Activated naive CD4-positive, alpha-beta T cell treated with anti-CD3 and anti-CD28 coated beads for 36 hours (primary cell): ENCODE results near the gene USP6NL. TPM values are rescaled to one million over a fixed set of nuclear protein-coding genes. Genes with fewer than 3 reads are reported as not detected.

Experiments used
- CTCF ChIA-PET: fragments of 350-600 bp; sonication (Branson Sonifier 250); formaldehyde crosslinking; loops from one replicate; lab custom pipeline; 2021; ENCODE audit warnings: antibody characterized with exemption; lab: Charles Lee
- DNase-seq: peaks from one replicate; pipeline ENCODE4 v3.0.0-alpha.2; 2020
- H3K27ac Mint-ChIP-seq: one replicate; pipeline ENCODE4 v1.8.0; 2021; ENCODE audit warnings: mild to moderate bottlenecking, mixed read lengths
- H3K27me3 Mint-ChIP-seq: one replicate; pipeline ENCODE4 v1.8.0; 2021; ENCODE audit warnings: low read depth, mixed read lengths
- H3K36me3 Mint-ChIP-seq: one replicate; pipeline ENCODE4 v1.8.0; 2021; ENCODE audit warnings: low read depth, mixed read lengths
- H3K4me1 Mint-ChIP-seq: one replicate; pipeline ENCODE4 v1.8.0; 2021; ENCODE audit warnings: low read depth, mixed read lengths
- H3K4me3 Mint-ChIP-seq: one replicate; pipeline ENCODE4 v1.8.0; 2021; ENCODE audit warnings: mild to moderate bottlenecking, moderate library complexity, mixed read lengths
- H3K9me3 Mint-ChIP-seq: one replicate; pipeline ENCODE4 v1.8.0; 2021; ENCODE audit warnings: mixed read lengths
- intact Hi-C: fragments of 100-400 bp; cut with micrococcal nuclease; formaldehyde crosslinking; loops from one replicate; pipeline ENCODE4 v1.15.1; 2023
- total RNA-seq, 2 experiments: library from RNA; stranded (reverse); gene quantifications; one replicate each; pipeline ENCODE4 v1.2.3, GENCODE V29; 2021

Gene USP6NL
- total RNA-seq, 2 experiments from 2014 or later: 6.9 to 7.5 TPM

- intact Hi-C loops: loop anchor here (1.0 to 10.0 kb wide), 9 partner anchors 20 to 541 kb away; no protein-coding TSS in a partner anchor
- H3K27ac Mint-ChIP-seq: peak overlapping the region; percentile 82
- H3K36me3 Mint-ChIP-seq: peaks cover 11% of the 10 kb centered on the region
- CTCF ChIA-PET: no interaction called here
- H3K9me3 Mint-ChIP-seq: peaks cover 2% of the 10 kb centered on the region
- no peaks in the 10 kb centered on the region for H3K27me3 Mint-ChIP-seq
- no peak overlapping the region for H3K4me3 Mint-ChIP-seq
- H3K4me1 Mint-ChIP-seq: peaks cover 52% of the 10 kb centered on the region
- no peak for DNase-seq
These were observed 30.2 kb downstream of the USP6NL start for GRCh38 chr10:11581213-11581612.

- no peak overlapping the region for H3K4me3 Mint-ChIP-seq
- peaks cover under 1% of the 10 kb centered on the region for H3K9me3 Mint-ChIP-seq
- intact Hi-C loops: loop anchor here (1.0 to 10.0 kb wide), 3 partner anchors 130 to 405 kb away; no protein-coding TSS in a partner anchor
- no peak for DNase-seq
- peaks cover 7% of the 10 kb centered on the region for H3K36me3 Mint-ChIP-seq
- H3K4me1 Mint-ChIP-seq: peaks cover 54% of the 10 kb centered on the region
- no peak overlapping the region for H3K27ac Mint-ChIP-seq
- CTCF ChIA-PET: interaction anchor here (0.5 to 1.7 kb wide), 6 partner anchors 23 to 177 kb away, joined by 3 to 5 read pairs (median 4); no protein-coding TSS in a partner anchor
- no peaks in the 10 kb centered on the region for H3K27me3 Mint-ChIP-seq
These were observed 31.6 kb downstream of the USP6NL start for GRCh38 chr10:11579885-11580284.

- Mint-ChIP-seq H3K27me3 (no peaks in the 10 kb centered on the region), H3K4me1 (peaks cover 58% of the 10 kb centered on the region), H3K4me3 (no peak overlapping the region), H3K9me3 (no peaks in the 10 kb centered on the region), H3K36me3 (no peaks in the 10 kb centered on the region), H3K27ac (peak overlapping the region; percentile 25)
- CTCF ChIA-PET: interaction anchor here (0.9 to 2.1 kb wide), 6 partner anchors 27 to 179 kb away, joined by 3 to 11 read pairs (median 4); no protein-coding TSS in a partner anchor
- peak; percentile 84 for DNase-seq
- intact Hi-C loops: loop anchor here (1.0 to 5.0 kb wide), 2 partner anchors 131 to 347 kb away; no protein-coding TSS in a partner anchor
These were observed 32.6 kb downstream of the USP6NL start for GRCh38 chr10:11578802-11579255.

GRCh38 chr10:11576092-11576809 lies 35.2 kb downstream of the USP6NL start:
- no peak for DNase-seq
- intact Hi-C loops: loop anchor here (5.0 kb wide), 1 partner anchor 344 kb away; no protein-coding TSS in a partner anchor
- no peak overlapping the region for H3K4me3 Mint-ChIP-seq
- peaks cover 53% of the 10 kb centered on the region for H3K4me1 Mint-ChIP-seq
- no peaks in the 10 kb centered on the region for H3K36me3 Mint-ChIP-seq
- H3K27ac Mint-ChIP-seq: no peak overlapping the region
- no peaks in the 10 kb centered on the region for H3K27me3 Mint-ChIP-seq
- H3K9me3 Mint-ChIP-seq: no peaks in the 10 kb centered on the region
- CTCF ChIA-PET: interaction anchor here (0.6 to 0.8 kb wide), 2 partner anchors 14 to 60 kb away, joined by 4 to 5 read pairs; no protein-coding TSS in a partner anchor

- no peak for DNase-seq
- Mint-ChIP-seq H3K36me3 (no peaks in the 10 kb centered on the region), H3K4me3 (no peak overlapping the region), H3K9me3 (no peaks in the 10 kb centered on the region), H3K4me1 (peaks cover 31% of the 10 kb centered on the region), H3K27me3 (no peaks in the 10 kb centered on the region), H3K27ac (no peak overlapping the region)
- CTCF ChIA-PET: interaction anchor here (0.7 kb wide), 1 partner anchor 39 kb away, joined by 3 read pairs; no protein-coding TSS in a partner anchor
- intact Hi-C loops: no loop called here
These were observed 38.0 kb downstream of the USP6NL start for GRCh38 chr10:11573497-11573896.

- Mint-ChIP-seq H3K4me3 (no peak overlapping the region), H3K9me3 (no peaks in the 10 kb centered on the region), H3K27me3 (no peaks in the 10 kb centered on the region), H3K36me3 (no peaks in the 10 kb centered on the region), H3K4me1 (peaks cover 18% of the 10 kb centered on the region), H3K27ac (no peak overlapping the region)
- intact Hi-C loops: no loop called here
- CTCF ChIA-PET: no interaction called here
- DNase-seq: no peak
These were observed 40.7 kb downstream of the USP6NL start for GRCh38 chr10:11570751-11571150.

GRCh38 chr10:11569471-11569870 lies 42.0 kb downstream of the USP6NL start:
- H3K27ac Mint-ChIP-seq: no peak overlapping the region
- peaks cover 2% of the 10 kb centered on the region for H3K36me3 Mint-ChIP-seq
- H3K9me3 Mint-ChIP-seq: no peaks in the 10 kb centered on the region
- no peaks in the 10 kb centered on the region for H3K27me3 Mint-ChIP-seq
- intact Hi-C loops: no loop called here
- CTCF ChIA-PET: interaction anchor here (0.7 to 1.0 kb wide), 2 partner anchors 185 to 251 kb away, joined by 3 read pairs; no protein-coding TSS in a partner anchor
- DNase-seq: no peak
- H3K4me1 Mint-ChIP-seq: peaks cover 13% of the 10 kb centered on the region
- no peak overlapping the region for H3K4me3 Mint-ChIP-seq

- CTCF ChIA-PET: interaction anchor here (0.6 to 1.0 kb wide), 2 partner anchors 9 to 252 kb away, joined by 3 read pairs; no protein-coding TSS in a partner anchor
- H3K9me3 Mint-ChIP-seq: no peaks in the 10 kb centered on the region
- H3K4me1 Mint-ChIP-seq: peaks cover 8% of the 10 kb centered on the region
- no peaks in the 10 kb centered on the region for H3K27me3 Mint-ChIP-seq
- intact Hi-C loops: no loop called here
- no peak overlapping the region for H3K27ac Mint-ChIP-seq
- no peak for DNase-seq
- H3K36me3 Mint-ChIP-seq: peaks cover 2% of the 10 kb centered on the region
- no peak overlapping the region for H3K4me3 Mint-ChIP-seq
These were observed 42.9 kb downstream of the USP6NL start for GRCh38 chr10:11568578-11568977.

- H3K4me1 Mint-ChIP-seq: peaks cover 10% of the 10 kb centered on the region
- peaks cover 3% of the 10 kb centered on the region for H3K36me3 Mint-ChIP-seq
- DNase-seq: no peak
- CTCF ChIA-PET: no interaction called here
- H3K27me3 Mint-ChIP-seq: no peaks in the 10 kb centered on the region
- H3K4me3 Mint-ChIP-seq: no peak overlapping the region
- intact Hi-C loops: no loop called here
- H3K27ac Mint-ChIP-seq: no peak overlapping the region
- H3K9me3 Mint-ChIP-seq: no peaks in the 10 kb centered on the region
These were observed 46.7 kb downstream of the USP6NL start for GRCh38 chr10:11564741-11565140.

GRCh38 chr10:11563936-11564335 lies 47.5 kb downstream of the USP6NL start:
- Mint-ChIP-seq H3K9me3 (no peaks in the 10 kb centered on the region), H3K27me3 (no peaks in the 10 kb centered on the region), H3K4me3 (no peak overlapping the region), H3K27ac (no peak overlapping the region), H3K4me1 (peaks cover 10% of the 10 kb centered on the region), H3K36me3 (peaks cover 3% of the 10 kb centered on the region)
- DNase-seq: no peak
- intact Hi-C loops: no loop called here
- CTCF ChIA-PET: no interaction called here

- peaks cover 10% of the 10 kb centered on the region for H3K4me1 Mint-ChIP-seq
- CTCF ChIA-PET: no interaction called here
- no peak for DNase-seq
- no peaks in the 10 kb centered on the region for H3K27me3 Mint-ChIP-seq
- no peaks in the 10 kb centered on the region for H3K9me3 Mint-ChIP-seq
- H3K27ac Mint-ChIP-seq: no peak overlapping the region
- intact Hi-C loops: no loop called here
- peaks cover 3% of the 10 kb centered on the region for H3K36me3 Mint-ChIP-seq
- no peak overlapping the region for H3K4me3 Mint-ChIP-seq
These were observed 48.6 kb downstream of the USP6NL start for GRCh38 chr10:11562888-11563287.

GRCh38 chr10:11560076-11560709 lies 51.3 kb downstream of the USP6NL start:
- Mint-ChIP-seq H3K9me3 (no peaks in the 10 kb centered on the region), H3K36me3 (peaks cover 3% of the 10 kb centered on the region), H3K4me1 (peaks cover 13% of the 10 kb centered on the region), H3K4me3 (no peak overlapping the region), H3K27ac (no peak overlapping the region), H3K27me3 (no peaks in the 10 kb centered on the region)
- DNase-seq: no peak
- CTCF ChIA-PET: interaction anchor here (0.7 kb wide), 1 partner anchor 45 kb away, joined by 3 read pairs; no protein-coding TSS in a partner anchor
- intact Hi-C loops: no loop called here
